NCI-H82 treated with DMSO at 0.1 percent for 48 hours (cell line): ENCODE results near the gene CFAP20DC.
"Not testable (repeated sequence)": the region's sequence is repeated elsewhere in the genome, so short reads cannot be mapped to it uniquely, and the experiment has no call there.

ENCODE experiments used
- DNase-seq: peaks from one replicate; lab custom pipeline; 2025; ENCODE audit not compliant: unreplicated experiment; lab: John Stamatoyannopoulos, UW

The CFAP20DC gene

GRCh38 chr3:58706395-58707167 is 343.2 kb downstream of the CFAP20DC start:
- DNase-seq, result no peak

- DNase-seq, result no peak
Measured at GRCh38 chr3:58704745-58705144, 345.1 kb downstream of the CFAP20DC start.

- DNase-seq, result not testable (repeated sequence)
Measured at GRCh38 chr3:58704304-58704703, 345.5 kb downstream of the CFAP20DC start.

GRCh38 chr3:58698246-58698645 is 351.6 kb downstream of the CFAP20DC start:
- no peak for DNase-seq

- no peak for DNase-seq
Measured at GRCh38 chr3:58697561-58697960, 352.3 kb downstream of the CFAP20DC start.

- not testable (repeated sequence) for DNase-seq
Measured at GRCh38 chr3:58696813-58697212, 353.0 kb downstream of the CFAP20DC start.

- DNase-seq, result no peak
Measured at GRCh38 chr3:58696093-58696492, 353.7 kb downstream of the CFAP20DC start.

GRCh38 chr3:58695284-58695683 is 354.5 kb downstream of the CFAP20DC start:
- not testable (repeated sequence) for DNase-seq

- no peak for DNase-seq
Measured at GRCh38 chr3:58693940-58694850, 355.6 kb downstream of the CFAP20DC start.

- no peak for DNase-seq
Measured at GRCh38 chr3:58692484-58692883, 357.3 kb downstream of the CFAP20DC start.
